Omental fat pad (tissue), 4 donors: ENCODE data around the gene DDX11. TPM values are rescaled to one million over a fixed set of nuclear protein-coding genes. Genes with fewer than 3 reads are reported as not detected.
"Not testable (repeated sequence)": the region's sequence is repeated elsewhere in the genome, so short reads cannot be mapped to it uniquely, and the experiment has no call there.

Experiments used
- ATAC-seq: fragments of 150-250 bp; one replicate; pipeline ENCODE4 v1.9.1; 2016; ENCODE audit warnings: mild to moderate bottlenecking, moderate library complexity; ENCODE audit not compliant: low FRiP score
- DNase-seq: peaks from one replicate; pipeline ENCODE4 v3.0.0-alpha.2; 2019; ENCODE audit warnings: low spot score
- total RNA-seq, 4 donors: library from RNA; depleted of rRNA; stranded (reverse); fragments of >200 nt; gene quantifications; one replicate each; pipeline ENCODE4 v1.1.0, GENCODE V29; 2016
- TF ChIP-seq, protein P1 (sequence below), 3 donors: fragments of 450-650 bp; IDR thresholded peaks; one replicate each; pipeline ENCODE4 v1.5.1; 2016 to 2017; ENCODE audit warnings: antibody characterized with exemption in 3 of 3, mild to moderate bottlenecking in 3 of 3, moderate library complexity in 2 of 3

DDX11 gene
- total RNA-seq, 4 donors from 2014 or later: 2.8 to 49.2 (median 19.6) TPM

DNA sequence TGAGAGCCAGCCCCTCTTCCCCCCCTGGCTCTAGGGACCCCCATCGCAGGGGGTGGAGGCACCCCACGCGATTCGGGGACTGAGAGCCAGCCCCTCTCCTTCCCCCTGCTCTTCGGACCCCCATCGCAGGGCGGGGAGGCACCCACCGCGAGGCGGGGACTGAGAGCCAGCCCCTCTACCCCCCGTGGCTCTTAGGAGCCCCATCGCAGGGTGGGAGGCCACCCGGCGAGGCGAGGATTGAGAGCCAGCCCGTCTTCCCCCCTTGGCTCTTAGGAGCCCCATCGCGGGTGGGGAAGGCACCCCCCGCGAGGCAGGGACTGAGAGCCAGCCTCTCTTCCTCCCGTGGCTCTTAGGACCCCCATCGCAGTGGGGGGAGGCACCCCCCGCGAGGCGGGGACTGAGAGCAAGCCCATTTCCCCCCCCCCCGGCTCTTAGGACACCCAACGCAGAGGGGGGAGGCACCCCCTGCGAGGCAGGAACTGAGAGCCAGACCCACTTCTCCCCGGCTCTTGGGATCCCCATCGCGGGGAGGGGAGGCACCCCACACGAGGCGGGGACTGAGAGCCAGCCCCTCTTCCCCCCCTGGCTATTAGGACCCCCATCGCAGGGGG, 45.6 kb downstream of the DDX11 start:
- TF ChIP-seq, protein P1, sequence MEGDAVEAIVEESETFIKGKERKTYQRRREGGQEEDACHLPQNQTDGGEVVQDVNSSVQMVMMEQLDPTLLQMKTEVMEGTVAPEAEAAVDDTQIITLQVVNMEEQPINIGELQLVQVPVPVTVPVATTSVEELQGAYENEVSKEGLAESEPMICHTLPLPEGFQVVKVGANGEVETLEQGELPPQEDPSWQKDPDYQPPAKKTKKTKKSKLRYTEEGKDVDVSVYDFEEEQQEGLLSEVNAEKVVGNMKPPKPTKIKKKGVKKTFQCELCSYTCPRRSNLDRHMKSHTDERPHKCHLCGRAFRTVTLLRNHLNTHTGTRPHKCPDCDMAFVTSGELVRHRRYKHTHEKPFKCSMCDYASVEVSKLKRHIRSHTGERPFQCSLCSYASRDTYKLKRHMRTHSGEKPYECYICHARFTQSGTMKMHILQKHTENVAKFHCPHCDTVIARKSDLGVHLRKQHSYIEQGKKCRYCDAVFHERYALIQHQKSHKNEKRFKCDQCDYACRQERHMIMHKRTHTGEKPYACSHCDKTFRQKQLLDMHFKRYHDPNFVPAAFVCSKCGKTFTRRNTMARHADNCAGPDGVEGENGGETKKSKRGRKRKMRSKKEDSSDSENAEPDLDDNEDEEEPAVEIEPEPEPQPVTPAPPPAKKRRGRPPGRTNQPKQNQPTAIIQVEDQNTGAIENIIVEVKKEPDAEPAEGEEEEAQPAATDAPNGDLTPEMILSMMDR (IDR thresholded peaks at IDR 0.05): no peak
- DNase-seq (no peak), ATAC-seq (no peak)

- TF ChIP-seq, protein P1 (IDR thresholded peaks at IDR 0.05): no peak
- DNase-seq: no peak
- ATAC-seq: no peak
These were observed 46.1 kb downstream of the DDX11 start for GRCh38 chr12:31119803-31120211.

DNA sequence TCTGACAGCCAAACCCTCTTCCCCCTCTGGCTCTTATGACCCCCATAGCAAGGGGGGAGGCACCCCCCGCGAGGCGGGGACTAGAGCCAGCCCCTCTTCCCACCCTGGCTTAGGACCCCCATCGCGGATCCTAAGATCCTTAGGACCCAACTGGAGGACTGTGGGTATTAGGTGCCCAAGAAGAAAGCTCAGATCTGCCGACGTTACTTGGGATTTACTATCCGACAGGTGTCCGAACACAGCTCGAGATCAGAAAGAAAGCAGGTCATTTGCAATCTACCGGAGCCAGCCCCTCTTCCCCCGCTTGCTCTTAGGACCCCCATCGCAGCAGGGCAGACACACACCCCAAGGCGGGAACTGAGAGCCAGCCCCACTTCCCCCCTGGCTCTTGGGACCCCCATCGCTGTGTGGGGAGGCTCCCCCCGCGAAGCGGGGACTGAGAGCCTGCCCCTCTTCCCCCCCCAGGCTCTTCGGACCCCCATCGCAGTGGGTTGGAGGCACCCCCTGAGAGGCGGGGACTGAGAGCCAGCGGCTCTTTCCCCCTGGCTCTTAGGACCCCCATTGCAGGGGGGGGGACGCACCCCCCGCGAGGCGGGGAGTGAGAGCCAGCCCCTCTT, 46.8 kb downstream of the DDX11 start:
- TF ChIP-seq, protein P1 (IDR thresholded peaks at IDR 0.05): no peak
- no peak for ATAC-seq
- DNase-seq: no peak

DNA sequence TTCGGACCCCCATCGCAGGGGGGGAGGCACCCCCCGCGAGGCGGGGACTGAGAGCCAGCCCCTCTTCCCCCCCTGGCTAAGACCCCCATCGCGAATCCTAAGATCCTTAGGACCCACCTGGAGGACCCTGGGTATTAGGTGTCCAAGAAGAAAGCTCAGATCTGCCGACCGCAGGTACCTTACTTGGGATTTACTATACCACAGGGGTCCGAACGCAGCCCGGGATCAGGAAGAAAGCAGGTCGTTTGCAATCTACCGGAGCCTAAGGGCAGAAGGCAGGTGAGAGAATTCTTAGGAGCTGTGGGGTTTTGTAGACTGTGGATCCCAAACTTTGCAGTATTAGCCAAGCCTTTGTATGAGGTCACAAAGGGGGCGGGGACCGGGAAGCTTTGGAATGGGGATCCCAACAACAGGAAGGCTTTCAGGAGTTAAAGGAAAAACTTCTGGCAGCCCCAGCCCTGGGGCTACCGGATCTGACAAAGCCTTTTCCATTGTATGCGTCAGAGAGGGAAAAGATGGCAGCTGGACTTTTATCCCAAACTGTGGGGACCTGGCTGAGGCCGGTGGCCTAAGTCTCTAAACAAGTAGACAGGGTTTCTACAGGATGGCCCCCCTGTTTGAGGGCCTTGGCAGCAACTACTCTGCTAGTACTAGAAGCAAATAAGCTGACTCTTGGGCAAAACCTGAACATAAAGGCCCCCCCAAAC, 47.5 kb downstream of the DDX11 start:
- ATAC-seq, DNase-seq: not testable (repeated sequence)

DNA sequence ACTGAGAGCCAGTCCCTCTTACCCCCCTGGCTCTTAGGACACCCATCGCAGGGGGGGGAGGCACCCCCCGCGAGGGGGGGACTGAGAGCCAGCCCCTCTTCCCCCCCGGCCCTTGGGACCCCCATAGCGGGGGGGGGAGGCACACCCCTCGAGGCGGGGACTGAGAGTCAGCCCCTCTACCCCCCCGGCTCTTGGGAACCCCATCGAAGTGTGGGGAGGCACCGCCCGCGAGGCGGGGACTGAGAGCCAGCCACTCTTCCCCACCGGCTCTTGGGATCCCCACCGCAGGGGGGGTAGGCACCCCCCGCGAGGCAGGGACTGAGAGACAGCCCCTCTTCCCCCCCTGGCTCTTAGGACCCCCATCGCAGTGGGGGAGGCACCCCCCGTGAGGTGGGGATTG, 48.8 kb downstream of the DDX11 start:
- DNase-seq (no peak), ATAC-seq (no peak)
- TF ChIP-seq, protein P1 (IDR thresholded peaks at IDR 0.05): no peak

- DNase-seq, ATAC-seq: not testable (repeated sequence)
These were observed 50.5 kb downstream of the DDX11 start for GRCh38 chr12:31124158-31124557.

DNA sequence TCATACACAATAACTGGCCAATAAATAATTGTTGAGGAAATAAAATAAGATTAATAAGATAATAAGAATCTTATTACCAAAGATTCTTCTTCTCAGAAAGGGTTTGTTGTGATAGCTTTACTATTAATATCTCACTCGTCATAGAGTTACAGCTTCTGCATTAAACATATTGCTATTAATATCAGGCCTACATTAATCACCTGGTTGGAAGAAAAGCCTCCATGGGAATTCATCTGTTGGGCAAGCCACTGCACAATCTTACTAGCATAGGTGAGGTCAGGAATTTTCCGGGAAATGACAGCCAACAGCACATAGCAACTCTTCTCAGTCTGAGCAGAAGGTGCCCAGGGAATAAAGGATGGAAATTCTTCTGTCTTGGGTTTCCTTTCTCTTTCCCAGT, 51.5 kb downstream of the DDX11 start:
- not testable (repeated sequence) for DNase-seq, ATAC-seq

- not testable (repeated sequence) for ATAC-seq
These were observed 53.7 kb downstream of the DDX11 start for GRCh38 chr12:31127209-31127848.

DNA sequence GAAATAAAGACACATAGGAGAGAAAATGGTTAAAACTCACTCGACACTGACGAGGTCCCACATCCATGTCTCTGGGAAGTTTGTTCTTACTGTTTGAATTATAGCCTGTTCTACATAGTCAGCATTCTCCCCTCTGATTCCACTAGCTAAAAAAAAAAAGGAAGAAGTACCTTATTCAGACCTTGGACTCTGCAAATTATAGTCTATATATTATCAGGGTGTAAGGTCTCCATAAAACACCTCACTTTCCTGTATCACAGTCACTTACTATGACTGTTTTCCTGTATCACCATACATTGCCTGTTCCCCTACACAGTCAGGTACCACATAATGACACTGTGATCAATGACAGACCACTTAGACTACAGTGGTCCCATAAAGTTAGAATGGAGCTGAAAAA, 62.9 kb downstream of the DDX11 start:
- DNase-seq, ATAC-seq: not testable (repeated sequence)

More at GRCh38 chr12:31127209-31127848, 53.7 kb downstream of the DDX11 start:
- not testable (repeated sequence) for DNase-seq

DNA sequence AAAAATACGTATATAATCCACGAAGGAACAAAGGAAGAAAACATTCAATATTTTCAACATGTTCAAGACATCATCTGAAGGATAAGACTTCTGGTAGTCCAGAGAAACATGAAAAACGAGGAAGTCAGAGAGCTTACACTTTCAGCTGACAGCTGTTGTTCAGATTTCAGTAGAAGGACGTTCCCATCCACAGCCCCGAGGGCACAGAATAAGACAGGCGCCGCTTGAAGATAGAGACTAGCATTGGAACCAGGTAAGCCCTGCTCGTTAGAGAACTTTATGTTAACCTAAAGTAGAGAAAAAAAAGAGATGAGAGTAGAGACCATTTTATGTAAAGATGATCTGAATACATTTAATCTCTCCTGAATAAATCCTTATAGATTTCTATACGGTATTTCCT, 71.1 kb downstream of the DDX11 start:
- ATAC-seq, DNase-seq: not testable (repeated sequence)

GRCh38 chr12:31145296-31145695, 71.6 kb downstream of the DDX11 start:
- ATAC-seq, DNase-seq: not testable (repeated sequence)

- DNase-seq, ATAC-seq: not testable (repeated sequence)
These were observed 73.8 kb downstream of the DDX11 start for GRCh38 chr12:31147415-31147814.

DNA sequence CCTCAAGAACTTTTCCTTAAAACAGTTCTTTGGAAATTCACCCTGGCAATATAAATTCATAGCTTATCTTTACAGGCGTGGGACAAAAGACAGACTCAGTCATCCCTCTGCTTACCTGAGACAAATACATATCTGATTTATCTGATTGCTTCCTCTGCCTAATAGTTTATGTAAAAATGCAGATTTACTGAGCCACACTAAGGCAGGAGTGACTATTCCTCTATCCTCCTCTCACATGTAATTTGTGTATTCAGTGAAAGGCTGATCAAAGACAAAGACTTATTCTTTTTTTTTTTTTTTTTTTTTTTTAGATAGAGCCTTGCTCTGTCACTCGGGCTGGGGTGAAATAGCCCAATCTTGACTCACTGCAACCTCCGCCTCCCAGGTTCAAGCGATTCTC, 77.1 kb downstream of the DDX11 start:
- ATAC-seq, DNase-seq: not testable (repeated sequence)
